ENCODE results near the gene MED12L. TPM values are rescaled to one million over a fixed set of nuclear protein-coding genes. Genes with fewer than 3 reads are reported as not detected.

Gene MED12L
- total RNA-seq, 2 experiments from 2014 or later, result 12.6 to 32.7 TPM

GRCh38 chr3:151306168-151306810 is 220.8 kb downstream of the MED12L start:
- TF ChIP-seq, protein P1, sequence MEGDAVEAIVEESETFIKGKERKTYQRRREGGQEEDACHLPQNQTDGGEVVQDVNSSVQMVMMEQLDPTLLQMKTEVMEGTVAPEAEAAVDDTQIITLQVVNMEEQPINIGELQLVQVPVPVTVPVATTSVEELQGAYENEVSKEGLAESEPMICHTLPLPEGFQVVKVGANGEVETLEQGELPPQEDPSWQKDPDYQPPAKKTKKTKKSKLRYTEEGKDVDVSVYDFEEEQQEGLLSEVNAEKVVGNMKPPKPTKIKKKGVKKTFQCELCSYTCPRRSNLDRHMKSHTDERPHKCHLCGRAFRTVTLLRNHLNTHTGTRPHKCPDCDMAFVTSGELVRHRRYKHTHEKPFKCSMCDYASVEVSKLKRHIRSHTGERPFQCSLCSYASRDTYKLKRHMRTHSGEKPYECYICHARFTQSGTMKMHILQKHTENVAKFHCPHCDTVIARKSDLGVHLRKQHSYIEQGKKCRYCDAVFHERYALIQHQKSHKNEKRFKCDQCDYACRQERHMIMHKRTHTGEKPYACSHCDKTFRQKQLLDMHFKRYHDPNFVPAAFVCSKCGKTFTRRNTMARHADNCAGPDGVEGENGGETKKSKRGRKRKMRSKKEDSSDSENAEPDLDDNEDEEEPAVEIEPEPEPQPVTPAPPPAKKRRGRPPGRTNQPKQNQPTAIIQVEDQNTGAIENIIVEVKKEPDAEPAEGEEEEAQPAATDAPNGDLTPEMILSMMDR (conservative IDR thresholded peaks at IDR 0.05; ENCODE audit: low read length), result no peak
- no peak for TF ChIP-seq EZH2phosphoT487 (IDR thresholded peaks at IDR 0.05; ENCODE audit: borderline replicate concordance, low read depth, low read length)
- CTCF ChIA-PET (ENCODE audit: unreplicated experiment), result no interaction called here
- no peak overlapping the region for H3K4me3 ChIP-seq (ENCODE audit: low read depth, low read length, poor library complexity, severe bottlenecking)

GRCh38 chr3:151307131-151307530 is 221.7 kb downstream of the MED12L start:
- Histone ChIP-seq H3K4me1 (ENCODE audit: insufficient read depth, low read length, poor library complexity, severe bottlenecking) (no peaks in the 10 kb centered on the region), H3K4me2 (ENCODE audit: low read length) (no peak overlapping the region), H3K79me2 (ENCODE audit: insufficient read depth, low read depth, low read length) (no peaks in the 10 kb centered on the region), H3K9me2 (ENCODE audit: insufficient read depth, low read length) (no peaks in the 10 kb centered on the region), H3K36me3 (ENCODE audit: insufficient read depth, low read length) (no peaks in the 10 kb centered on the region), H3K27ac (ENCODE audit: low read depth, low read length, poor library complexity, severe bottlenecking) (no peak overlapping the region), H2AFZ (ENCODE audit: low read length) (no peak overlapping the region), H4K20me1 (ENCODE audit: insufficient read depth, low read length) (no peaks in the 10 kb centered on the region), H3K4me3 (ENCODE audit: low read depth, low read length, poor library complexity, severe bottlenecking) (no peak overlapping the region), H3K9me3 (ENCODE audit: low read length) (no peaks in the 10 kb centered on the region)
- intact Hi-C loops (cut with micrococcal nuclease; ENCODE audit: unreplicated experiment), result no loop called here
- TF ChIP-seq, protein P1 (conservative IDR thresholded peaks at IDR 0.05; ENCODE audit: low read length), result no peak
- ChIA-PET POLR2A (interaction anchor here (0.6 to 2.1 kb wide), 2 partner anchors 15 to 27 kb away, joined by 3 to 5 read pairs; no protein-coding TSS in a partner anchor), CTCF (ENCODE audit: unreplicated experiment) (no interaction called here)
- DNase-seq (ENCODE audit: low spot score), result no peak
- BruUV-seq (replicated peaks), result no TSS peak

More at GRCh38 chr3:151306168-151306810, 220.8 kb downstream of the MED12L start:
- H4K20me1 ChIP-seq (ENCODE audit: insufficient read depth, low read length), result no peaks in the 10 kb centered on the region
- no peaks in the 10 kb centered on the region for H3K9me3 ChIP-seq (ENCODE audit: low read length)
- H3K4me1 ChIP-seq (ENCODE audit: insufficient read depth, low read length, poor library complexity, severe bottlenecking), result no peaks in the 10 kb centered on the region
- H3K9me2 ChIP-seq (ENCODE audit: insufficient read depth, low read length), result no peaks in the 10 kb centered on the region
- BruUV-seq (replicated peaks), result no TSS peak
- POLR2A ChIA-PET, result interaction anchor here (2.1 kb wide), 1 partner anchor 14 kb away, joined by 5 read pairs; no protein-coding TSS in a partner anchor
- intact Hi-C loops (cut with micrococcal nuclease; ENCODE audit: unreplicated experiment), result no loop called here
- no peak overlapping the region for H2AFZ ChIP-seq (ENCODE audit: low read length)
- H3K36me3 ChIP-seq (ENCODE audit: insufficient read depth, low read length), result no peaks in the 10 kb centered on the region
- no peak overlapping the region for H3K27ac ChIP-seq (ENCODE audit: low read depth, low read length, poor library complexity, severe bottlenecking)
- H3K79me2 ChIP-seq (ENCODE audit: insufficient read depth, low read depth, low read length), result no peaks in the 10 kb centered on the region
- no peak overlapping the region for H3K4me2 ChIP-seq (ENCODE audit: low read length)
- DNase-seq (ENCODE audit: low spot score), result no peak

All from OCI-LY7 (cell line).